OCI-M2 (cell line): ENCODE results near the gene HNRNPC.
"Not testable (repeated sequence)": the region's sequence is repeated elsewhere in the genome, so short reads cannot be mapped to it uniquely, and the experiment has no call there.

Experiments
- DNase-seq: peaks from one replicate; lab custom pipeline; 2025; ENCODE audit not compliant: unreplicated experiment; lab: John Stamatoyannopoulos, UW

Gene HNRNPC

GRCh38 chr14:21269252-21270046 lies at the start of gene HNRNPC:
HNRNPC (minus strand) TSS chr14:21269442; CDS start chr14:21234193, 35,249 bp downstream.
- peak; percentile 99 for DNase-seq

- DNase-seq: peak; percentile 55
These were observed 48.2 kb upstream of the HNRNPC start for GRCh38 chr14:21317398-21317797.

GRCh38 chr14:21313512-21313911 lies 44.3 kb upstream of the HNRNPC start:
- DNase-seq: no peak

- DNase-seq: no peak
These were observed 42.4 kb upstream of the HNRNPC start for GRCh38 chr14:21311614-21312013.

GRCh38 chr14:21309956-21310355 lies 40.7 kb upstream of the HNRNPC start:
- no peak for DNase-seq

- DNase-seq: no peak
These were observed 40.0 kb upstream of the HNRNPC start for GRCh38 chr14:21309238-21309636.

- DNase-seq: peak; percentile 87
These were observed 39.4 kb upstream of the HNRNPC start for GRCh38 chr14:21308479-21309237.

GRCh38 chr14:21308132-21308478 lies 38.9 kb upstream of the HNRNPC start:
- no peak for DNase-seq

GRCh38 chr14:21307637-21308036 lies 38.4 kb upstream of the HNRNPC start:
- DNase-seq: no peak

GRCh38 chr14:21302836-21303140 lies 33.5 kb upstream of the HNRNPC start:
- not testable (repeated sequence) for DNase-seq

- no peak for DNase-seq
These were observed 33.0 kb upstream of the HNRNPC start for GRCh38 chr14:21302013-21302835.

GRCh38 chr14:21300892-21301291 lies 31.6 kb upstream of the HNRNPC start:
- DNase-seq: no peak

GRCh38 chr14:21299562-21300130 lies 30.4 kb upstream of the HNRNPC start:
- no peak for DNase-seq

GRCh38 chr14:21298358-21298757 lies 29.1 kb upstream of the HNRNPC start:
- DNase-seq: no peak

- DNase-seq: not testable (repeated sequence)
These were observed 24.8 kb upstream of the HNRNPC start for GRCh38 chr14:21294026-21294425.

- no peak for DNase-seq
These were observed 17.9 kb upstream of the HNRNPC start for GRCh38 chr14:21287168-21287567.

- not testable (repeated sequence) for DNase-seq
These were observed 17.3 kb upstream of the HNRNPC start for GRCh38 chr14:21286516-21286915.

GRCh38 chr14:21281917-21282316 lies 12.7 kb upstream of the HNRNPC start:
- DNase-seq: not testable (repeated sequence)

GRCh38 chr14:21279783-21280182 lies 10.5 kb upstream of the HNRNPC start, which contains the start of gene RPGRIP1:
RPGRIP1 (plus strand) TSS chr14:21280083; CDS start chr14:21287977, 7,894 bp downstream.
- DNase-seq: no peak

- DNase-seq: no peak
These were observed 9.4 kb upstream of the HNRNPC start for GRCh38 chr14:21278632-21279031.

GRCh38 chr14:21275261-21275858 lies 6.1 kb upstream of the HNRNPC start:
- no peak for DNase-seq
